Mucosa of descending colon (tissue), 3 donors: ENCODE measurements around the gene PSMB5. TPM values are rescaled to one million over a fixed set of nuclear protein-coding genes. Genes with fewer than 3 reads are reported as not detected.
A peak's percentile ranks its signal among the peaks of the same experiment; 100 is the strongest.

Experiments
- ATAC-seq: fragments of 200-7000 bp; cut with Tn5 transposase; one replicate; pipeline ENCODE4 v1.9.1; 2020; ENCODE audit warnings: mild to moderate bottlenecking, moderate library complexity
- DNase-seq, 3 donors: peaks; one replicate each; pipeline ENCODE4 v3.0.0-alpha.2; 2020
- H3K36me3 ChIP-seq: fragments of 200-600 bp; one replicate; pipeline ENCODE4 v1.8.0; 2021; ENCODE audit warnings: low read depth, mild to moderate bottlenecking
- H3K4me1 ChIP-seq: fragments of 200-600 bp; one replicate; pipeline ENCODE4 v1.8.0; 2021; ENCODE audit warnings: low read depth, mild to moderate bottlenecking
- H3K4me3 ChIP-seq: fragments of 200-600 bp; one replicate; pipeline ENCODE4 v1.8.0; 2021; ENCODE audit warnings: mild to moderate bottlenecking
- H3K9me3 ChIP-seq: fragments of 200-600 bp; one replicate; pipeline ENCODE4 v1.8.0; 2021; ENCODE audit warnings: mild to moderate bottlenecking
- CTCF ChIP-seq: fragments of 200-600 bp; IDR thresholded peaks from one replicate; pipeline ENCODE4 v1.8.0; 2022; ENCODE audit warnings: antibody characterized with exemption, mild to moderate bottlenecking
- intact Hi-C, 2 donors: fragments of 100-400 bp; cut with DNase I in 1 of 2; cut with micrococcal nuclease in 1 of 2; formaldehyde crosslinking; loops; one replicate each; pipeline versions ENCODE4 v1.11.0 to v1.11.1; 2022; cut with DNase I, micrococcal nuclease
- total RNA-seq, 3 donors: library from RNA; stranded (reverse); fragmentation: NEBNext Ultra II Directional in 2 of 3; extraction: Animal tissue kit (Norgen Biotek cat#: 25700) in 2 of 3; gene quantifications; one replicate each; pipeline versions ENCODE4 v1.2.1 to v1.2.4, GENCODE V29; 2021 to 2023
- donor health status: DM: no; HTN: no; CAD: no; lungs with moderate emphysema.
- donor health status: DM: no; HTN: no; CAD: no.
- donor health status: DM: no; HTN: yes; CAD: no.

The PSMB5 gene
- total RNA-seq, 3 donors from 2014 or later, result 54.4 to 94.3 (median 92.5) TPM

DNA sequence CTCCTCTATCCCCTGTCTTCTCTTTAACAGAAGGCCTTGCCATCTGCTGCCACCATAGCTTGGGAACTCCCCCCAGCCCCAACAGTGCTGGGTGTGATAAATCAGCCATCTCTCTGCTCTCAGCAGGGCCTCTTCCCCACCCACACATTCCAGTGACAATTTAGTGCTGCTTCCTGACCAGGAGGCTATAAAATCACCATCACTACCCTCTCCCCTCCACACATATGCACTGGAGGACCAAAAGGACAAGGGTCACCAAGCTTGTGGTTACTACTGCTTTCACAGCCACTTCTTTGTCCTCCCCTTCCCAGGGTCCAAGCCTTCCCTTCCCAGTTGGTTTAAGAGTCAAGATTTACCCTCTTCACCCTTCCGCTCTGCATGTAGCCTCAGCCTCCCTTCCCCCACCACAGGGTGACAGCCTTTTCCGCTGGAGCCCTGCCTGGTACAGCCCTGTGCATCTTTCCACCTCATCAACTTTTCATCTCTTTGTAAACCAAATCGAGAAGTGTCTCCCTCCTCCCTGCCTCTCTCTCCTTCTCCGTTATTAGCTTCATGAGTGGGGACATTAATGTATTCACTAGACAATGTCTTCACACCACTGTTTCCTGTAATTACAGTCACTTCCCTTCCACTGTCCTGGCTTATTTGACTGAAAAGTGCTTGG is 9.4 kb downstream of the PSMB5 start:
- H3K36me3 ChIP-seq, result no peaks in the 10 kb centered on the region
- intact Hi-C loops, result no loop called here
- H3K4me3 ChIP-seq, result no peak overlapping the region
- H3K4me1 ChIP-seq, result peaks cover 5% of the 10 kb centered on the region
- H3K9me3 ChIP-seq, result no peaks in the 10 kb centered on the region
- DNase-seq (no peak), ATAC-seq (peak; percentile 24)
- TF ChIP-seq CTCF, result no peak

DNA sequence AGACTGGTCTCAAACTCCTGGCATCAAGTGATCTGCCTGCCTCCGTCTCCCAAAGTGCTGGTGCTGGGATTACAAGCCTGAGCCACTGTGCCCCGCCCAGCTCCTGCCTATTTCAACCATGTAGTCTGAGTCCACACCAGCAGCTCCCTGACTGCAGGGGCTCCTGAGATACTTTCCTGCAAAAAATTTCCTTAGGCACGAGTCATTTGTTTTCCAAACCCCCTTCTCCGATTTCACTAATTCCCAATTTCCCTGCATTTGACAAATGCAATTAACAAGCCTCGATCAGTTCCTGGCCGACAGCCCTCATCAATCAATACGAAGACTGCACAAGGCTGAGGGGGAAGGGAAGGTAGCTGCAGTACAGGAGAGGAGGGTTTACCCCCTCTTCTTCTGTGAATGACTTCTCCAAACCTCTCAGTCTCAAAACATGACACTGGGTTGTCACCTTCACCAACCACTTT is 10.1 kb downstream of the PSMB5 start:
- Histone ChIP-seq H3K4me1 (peaks cover 5% of the 10 kb centered on the region), H3K9me3 (no peaks in the 10 kb centered on the region), H3K4me3 (no peak overlapping the region), H3K36me3 (no peaks in the 10 kb centered on the region)
- DNase-seq (no peak), ATAC-seq (no peak)
- TF ChIP-seq CTCF, result no peak
- intact Hi-C loops, result no loop called here

- intact Hi-C loops, result no loop called here
- H3K4me1 ChIP-seq, result peaks cover 1% of the 10 kb centered on the region
- no peak for TF ChIP-seq CTCF
- H3K36me3 ChIP-seq, result no peaks in the 10 kb centered on the region
- ATAC-seq, result no peak
- DNase-seq, result no peak
- no peaks in the 10 kb centered on the region for H3K9me3 ChIP-seq
- H3K4me3 ChIP-seq, result no peak overlapping the region
Measured at GRCh38 chr14:23023795-23024152, 10.9 kb downstream of the PSMB5 start.

- Histone ChIP-seq H3K36me3 (no peaks in the 10 kb centered on the region), H3K4me1 (no peaks in the 10 kb centered on the region), H3K4me3 (no peak overlapping the region), H3K9me3 (no peaks in the 10 kb centered on the region)
- no peak for DNase-seq
- no peak for ATAC-seq
- TF ChIP-seq CTCF, result no peak
- intact Hi-C loops, result no loop called here
Measured at GRCh38 chr14:23023022-23023794, 11.5 kb downstream of the PSMB5 start.

DNA sequence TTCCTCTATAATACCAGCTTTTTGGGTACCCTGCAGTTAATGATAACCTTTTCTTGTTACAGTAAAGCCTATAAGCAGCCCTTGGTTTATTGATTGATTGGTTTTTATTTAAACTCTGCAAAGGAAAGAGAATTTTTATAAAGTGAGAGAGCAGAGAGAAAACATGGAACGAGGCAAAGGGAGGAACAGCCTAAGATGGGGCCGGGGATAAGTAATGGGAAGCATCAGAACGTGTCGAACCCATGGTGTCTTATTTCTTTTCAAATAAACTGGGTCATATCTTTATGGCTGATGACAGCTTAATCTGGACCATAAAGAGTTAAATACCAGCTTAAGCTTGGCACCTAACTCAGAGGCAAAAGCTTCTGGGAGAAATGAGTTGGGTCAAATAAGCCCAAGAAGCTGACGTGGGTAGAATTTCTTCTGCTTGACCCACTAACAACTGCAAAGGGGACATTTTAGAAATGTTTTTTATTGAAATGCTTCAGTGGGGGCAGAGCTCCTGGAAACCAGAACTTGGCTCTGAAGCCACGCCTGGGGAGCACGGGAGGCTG is 12.7 kb downstream of the PSMB5 start:
- Histone ChIP-seq H3K4me1 (no peaks in the 10 kb centered on the region), H3K4me3 (no peak overlapping the region), H3K36me3 (no peaks in the 10 kb centered on the region), H3K9me3 (no peaks in the 10 kb centered on the region)
- DNase-seq, result no peak
- no peak for TF ChIP-seq CTCF
- no peak for ATAC-seq
- intact Hi-C loops, result no loop called here
